ENCODE data around the gene CNFN.

DNA sequence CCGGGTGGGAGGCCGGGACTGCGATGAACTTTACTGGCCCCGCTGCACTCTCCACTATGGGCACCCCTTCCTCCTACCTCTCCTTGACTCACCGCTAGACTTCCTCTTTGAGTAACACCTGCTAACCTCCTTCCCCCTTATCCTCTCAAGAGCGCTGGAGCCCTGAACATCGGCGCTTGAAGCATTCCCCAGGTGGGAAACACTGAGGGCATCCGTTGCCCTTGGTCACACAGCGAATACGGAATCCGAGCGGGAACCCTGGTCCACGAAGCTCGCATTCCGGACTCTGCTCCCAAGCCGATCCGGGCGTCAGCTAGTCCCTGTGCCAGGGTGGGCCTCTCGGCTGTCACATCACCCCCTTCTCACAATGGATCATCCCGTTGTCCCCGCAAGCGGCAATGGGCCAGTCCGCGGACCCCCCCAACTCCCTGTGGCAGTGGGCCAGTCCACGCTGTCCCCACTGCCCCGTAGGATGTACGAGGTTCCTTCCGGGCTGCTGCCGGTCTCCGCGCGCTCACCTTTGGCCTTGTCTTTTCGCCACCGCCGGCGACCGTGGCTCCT is 32.9 kb upstream of the CNFN start:
- TF ChIP-seq, protein P1, sequence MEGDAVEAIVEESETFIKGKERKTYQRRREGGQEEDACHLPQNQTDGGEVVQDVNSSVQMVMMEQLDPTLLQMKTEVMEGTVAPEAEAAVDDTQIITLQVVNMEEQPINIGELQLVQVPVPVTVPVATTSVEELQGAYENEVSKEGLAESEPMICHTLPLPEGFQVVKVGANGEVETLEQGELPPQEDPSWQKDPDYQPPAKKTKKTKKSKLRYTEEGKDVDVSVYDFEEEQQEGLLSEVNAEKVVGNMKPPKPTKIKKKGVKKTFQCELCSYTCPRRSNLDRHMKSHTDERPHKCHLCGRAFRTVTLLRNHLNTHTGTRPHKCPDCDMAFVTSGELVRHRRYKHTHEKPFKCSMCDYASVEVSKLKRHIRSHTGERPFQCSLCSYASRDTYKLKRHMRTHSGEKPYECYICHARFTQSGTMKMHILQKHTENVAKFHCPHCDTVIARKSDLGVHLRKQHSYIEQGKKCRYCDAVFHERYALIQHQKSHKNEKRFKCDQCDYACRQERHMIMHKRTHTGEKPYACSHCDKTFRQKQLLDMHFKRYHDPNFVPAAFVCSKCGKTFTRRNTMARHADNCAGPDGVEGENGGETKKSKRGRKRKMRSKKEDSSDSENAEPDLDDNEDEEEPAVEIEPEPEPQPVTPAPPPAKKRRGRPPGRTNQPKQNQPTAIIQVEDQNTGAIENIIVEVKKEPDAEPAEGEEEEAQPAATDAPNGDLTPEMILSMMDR (IDR thresholded peaks at IDR 0.05): no peak
- TF ChIP-seq ZC3H11A (IDR thresholded peaks at IDR 0.05) (no peak), BHLHE40 (IDR thresholded peaks at IDR 0.05; ENCODE audit: low read depth, low read length) (peak; percentile 29; the same call in 1 of the 2 replicates)
